ENCODE measurements around the gene CEBPB. TPM values are rescaled to one million over a fixed set of nuclear protein-coding genes. Genes with fewer than 3 reads are reported as not detected.
A peak's percentile ranks its signal among the peaks of the same experiment; 100 is the strongest.
"Not testable (repeated sequence)": the region's sequence is repeated elsewhere in the genome, so short reads cannot be mapped to it uniquely, and the experiment has no call there.

CEBPB gene
- total RNA-seq, 1 donor from 2014 or later: 33.2 TPM

DNA sequence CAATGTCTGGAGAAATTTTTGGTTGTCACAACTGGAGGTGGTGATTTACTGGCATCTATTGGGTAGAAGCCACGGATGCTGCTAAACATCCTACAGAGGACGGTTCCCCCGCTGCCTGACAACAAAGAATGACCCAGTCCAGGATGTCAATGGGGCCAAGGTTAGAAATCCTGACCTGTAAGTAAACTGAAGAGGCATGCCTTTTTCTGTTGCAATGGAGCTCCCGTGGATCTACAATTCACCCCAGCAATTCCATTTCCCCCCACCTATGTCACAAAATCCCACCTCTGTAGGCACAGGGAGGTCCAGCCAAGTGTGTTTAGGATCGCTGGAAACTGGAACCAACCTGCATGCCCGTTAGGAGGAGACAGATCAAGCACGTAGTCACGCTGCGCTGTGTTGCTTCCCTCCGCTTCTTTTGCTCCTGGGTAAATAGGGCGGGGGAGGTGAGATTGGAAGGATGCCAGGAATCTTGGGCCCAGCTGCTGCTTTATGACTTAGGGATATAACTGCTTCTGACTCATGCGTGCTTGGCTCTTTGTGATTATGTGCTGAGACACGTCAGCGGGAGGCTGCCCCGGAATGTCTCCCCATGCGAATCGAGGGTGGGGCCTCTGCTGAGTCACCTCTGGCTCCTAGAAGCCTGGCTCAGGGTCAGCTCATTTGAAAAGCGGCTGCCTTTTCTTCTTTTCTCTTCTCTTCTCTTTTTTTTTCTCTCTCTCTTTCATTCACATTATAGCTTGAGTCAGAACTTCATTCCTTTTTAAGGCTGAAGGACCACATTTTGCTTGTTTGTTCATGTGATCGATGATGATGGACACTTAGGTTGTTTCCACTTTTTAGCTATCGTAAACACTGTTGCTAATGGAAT, 24.7 kb upstream of the CEBPB start:
- intact Hi-C loops (cut with DNase I): no loop called here
- peak; percentile 98 for DNase-seq (ENCODE audit: low spot score)

DNA sequence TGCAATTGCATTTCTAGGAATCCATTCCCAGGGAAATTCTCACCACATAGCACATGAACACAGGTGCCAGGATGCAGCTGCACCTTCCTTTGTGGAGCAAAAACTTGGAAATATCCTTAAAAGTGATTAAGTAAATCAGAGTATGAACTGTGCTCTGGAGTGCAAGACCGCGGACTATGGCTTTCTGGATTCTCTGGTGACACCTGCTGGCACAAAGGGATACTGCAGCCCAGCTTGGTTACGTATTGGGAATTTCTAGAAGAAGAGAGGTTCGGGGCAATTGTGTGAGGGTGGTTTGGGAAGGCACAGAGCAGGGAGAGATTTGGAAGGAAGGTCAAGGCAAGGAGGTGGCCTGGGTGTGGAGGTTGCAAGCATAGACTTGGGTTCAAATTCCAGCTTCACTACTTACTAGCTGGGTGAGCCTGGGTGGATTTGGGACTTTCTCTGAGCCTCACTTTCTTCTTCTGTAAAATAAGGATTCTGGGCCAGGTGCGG, 21.3 kb upstream of the CEBPB start:
- intact Hi-C loops (cut with DNase I): loop anchor here (1.0 kb wide), 1 partner anchor 48 kb away; no protein-coding TSS in a partner anchor
- peak; percentile 88 for DNase-seq (ENCODE audit: low spot score)

DNA sequence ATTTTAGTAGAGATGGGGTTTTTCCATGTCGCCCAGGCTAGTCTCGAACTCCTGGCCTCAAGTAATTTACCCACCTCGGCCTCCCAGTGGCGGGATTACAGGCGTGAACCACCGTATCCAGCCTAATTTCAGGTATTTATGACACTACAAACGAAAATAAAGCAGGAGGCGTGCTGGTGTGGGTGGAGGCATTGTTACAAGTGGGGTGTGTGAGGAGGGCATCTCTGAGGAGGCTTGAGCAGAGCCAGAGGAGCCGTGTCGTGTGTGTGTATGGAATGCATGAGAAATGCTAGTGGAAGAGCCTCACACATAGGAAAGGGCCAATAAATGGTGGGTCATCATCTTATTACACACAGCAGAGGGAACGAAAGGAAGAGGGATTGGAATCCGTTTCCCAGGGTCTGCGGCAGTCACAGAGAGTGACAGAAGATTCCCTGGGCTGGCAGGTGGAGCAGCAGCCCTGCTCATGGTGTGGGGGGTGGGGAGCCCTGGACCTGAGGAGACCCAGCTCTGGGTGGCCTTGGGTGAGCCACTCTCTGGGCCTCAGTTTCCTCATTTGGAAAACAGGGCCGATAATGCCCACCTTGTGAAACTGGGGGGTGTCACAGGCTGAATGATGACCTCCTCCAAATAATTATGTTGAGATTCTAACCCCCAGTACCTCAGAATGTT, 19.9 kb upstream of the CEBPB start:
- intact Hi-C loops (cut with DNase I): loop anchor here (5.0 kb wide), 1 partner anchor 188 kb away; the partner anchor contains the start of gene SNAI1
- DNase-seq (ENCODE audit: low spot score): no peak

DNA sequence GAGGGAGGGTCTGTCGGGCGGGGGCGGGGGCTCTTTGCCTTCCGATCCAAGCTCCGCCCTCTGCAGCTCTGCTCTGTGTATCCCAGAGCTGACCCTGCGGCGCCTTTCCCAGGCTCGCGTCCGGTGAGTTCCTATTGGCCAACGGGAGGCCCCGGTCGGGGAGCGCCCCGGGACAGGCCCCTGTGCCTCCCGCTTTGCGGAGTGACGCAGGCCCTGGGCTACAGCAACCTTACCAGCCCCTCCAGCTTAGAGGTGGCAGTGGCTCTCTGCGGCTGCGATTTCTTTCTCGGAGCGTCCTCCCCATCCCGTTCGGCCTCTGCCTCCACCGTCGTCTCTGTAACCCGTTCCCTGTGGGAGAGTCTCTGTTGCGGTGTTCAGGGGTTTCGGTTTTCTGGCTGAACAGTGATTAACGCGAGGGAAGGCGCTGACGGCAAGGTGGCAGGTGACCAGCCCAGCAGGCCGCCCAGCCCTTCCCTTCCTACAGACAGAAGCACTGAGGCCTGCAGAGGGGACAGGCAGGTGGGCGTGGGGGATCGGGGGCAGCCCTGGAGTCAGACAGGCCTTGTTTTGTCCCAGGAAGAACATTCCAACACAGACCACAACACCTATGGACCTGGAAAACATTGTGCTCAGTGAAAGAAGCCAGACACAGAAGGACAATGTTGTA, 18.1 kb upstream of the CEBPB start:
- peak; percentile 94 for DNase-seq (ENCODE audit: low spot score)
- intact Hi-C loops (cut with DNase I): loop anchor here (2.0 to 5.0 kb wide), 2 partner anchors 20 to 190 kb away; partner anchors contain the start of genes PEDS1 and SNAI1

DNA sequence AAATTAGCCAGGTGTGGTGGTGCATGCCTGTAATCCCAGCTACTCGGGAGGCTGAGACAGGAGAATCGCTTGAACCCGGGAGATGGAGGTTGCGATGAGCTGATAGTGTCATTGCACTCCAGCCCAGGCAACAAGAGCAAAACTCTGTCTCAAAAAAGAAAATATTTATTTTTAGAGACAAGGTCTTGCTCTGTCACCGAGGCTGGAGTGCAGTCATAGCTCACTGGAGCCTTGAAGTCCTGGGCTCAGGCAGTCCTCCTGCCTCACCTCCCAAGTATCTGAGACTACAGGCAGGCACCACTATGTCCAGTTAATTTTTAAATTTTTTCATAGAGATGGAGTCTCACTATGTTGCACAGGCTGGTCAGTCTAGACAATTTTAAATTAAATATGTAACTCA, 16.2 kb upstream of the CEBPB start:
- DNase-seq (ENCODE audit: low spot score): no peak
- intact Hi-C loops (cut with DNase I): loop anchor here (5.0 kb wide), 1 partner anchor 192 kb away; the partner anchor contains the start of gene SNAI1

DNA sequence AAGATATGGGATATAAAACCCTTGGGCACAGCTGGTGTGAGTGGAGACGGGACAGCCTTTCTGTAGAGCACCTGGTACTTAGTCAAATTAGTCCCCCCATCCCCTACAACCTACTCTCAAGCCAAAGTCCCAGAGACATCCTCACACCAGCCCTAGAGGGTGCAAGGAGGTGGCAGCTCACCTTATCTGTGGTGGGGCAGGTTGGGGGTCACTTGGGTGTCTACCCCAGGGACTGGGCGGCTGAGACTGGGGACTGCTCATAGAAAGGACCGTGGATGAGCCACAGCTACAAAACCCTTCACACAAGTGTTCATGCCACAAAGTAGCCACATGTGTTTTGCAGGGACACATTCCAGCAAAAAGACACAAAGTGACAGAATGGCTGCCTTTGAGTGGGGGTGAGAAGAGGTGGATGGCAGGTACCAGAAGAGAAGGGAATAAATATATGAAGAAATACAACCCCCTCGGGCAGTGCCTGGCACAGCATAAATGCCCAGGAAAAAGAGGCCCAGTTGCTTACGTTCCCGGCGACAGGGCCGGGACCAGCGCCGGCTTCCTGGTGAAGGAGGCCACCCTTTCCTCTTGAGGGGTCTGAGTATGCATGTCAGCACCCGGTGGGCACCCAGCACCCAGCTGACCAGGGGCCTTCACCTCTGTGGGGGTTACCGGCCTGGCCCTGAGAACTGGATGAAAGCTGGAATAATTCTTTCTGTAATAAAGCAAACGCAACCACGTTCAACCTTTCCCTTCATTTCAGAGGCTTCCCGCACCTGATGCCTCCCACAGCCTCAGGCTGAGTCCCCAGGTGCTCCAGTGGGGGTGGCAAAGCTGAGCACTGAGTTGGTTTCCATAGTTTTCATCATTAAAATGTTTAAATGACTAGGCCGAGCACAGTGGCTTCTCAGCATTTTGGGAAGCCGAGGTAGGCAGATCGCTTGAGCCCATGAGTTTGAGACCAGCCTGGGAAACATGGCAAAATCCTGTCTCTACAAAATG, 14.4 kb upstream of the CEBPB start:
- intact Hi-C loops (cut with DNase I): no loop called here
- DNase-seq (ENCODE audit: low spot score): no peak

DNA sequence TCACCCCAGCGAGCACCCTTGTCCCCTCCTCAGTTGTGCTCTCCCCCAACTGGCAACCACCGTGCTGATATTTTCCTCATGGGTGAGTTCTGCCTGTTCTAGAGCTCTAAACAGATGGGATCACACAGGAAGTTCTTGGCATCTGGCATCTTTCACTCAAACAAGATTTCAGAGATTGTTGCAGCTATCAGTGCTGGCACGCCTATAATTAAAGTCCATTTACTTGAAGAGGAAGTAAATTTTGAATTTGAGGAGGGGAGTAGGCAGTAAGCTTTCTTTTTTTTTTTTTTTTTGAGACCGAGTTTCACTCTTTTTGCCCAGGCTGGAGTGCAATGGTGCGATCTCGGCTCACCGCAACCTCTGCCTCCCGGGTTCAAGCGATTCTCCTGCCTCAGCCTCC, 12.0 kb upstream of the CEBPB start:
- intact Hi-C loops (cut with DNase I); DNase-seq (ENCODE audit: low spot score): not testable (repeated sequence)

DNA sequence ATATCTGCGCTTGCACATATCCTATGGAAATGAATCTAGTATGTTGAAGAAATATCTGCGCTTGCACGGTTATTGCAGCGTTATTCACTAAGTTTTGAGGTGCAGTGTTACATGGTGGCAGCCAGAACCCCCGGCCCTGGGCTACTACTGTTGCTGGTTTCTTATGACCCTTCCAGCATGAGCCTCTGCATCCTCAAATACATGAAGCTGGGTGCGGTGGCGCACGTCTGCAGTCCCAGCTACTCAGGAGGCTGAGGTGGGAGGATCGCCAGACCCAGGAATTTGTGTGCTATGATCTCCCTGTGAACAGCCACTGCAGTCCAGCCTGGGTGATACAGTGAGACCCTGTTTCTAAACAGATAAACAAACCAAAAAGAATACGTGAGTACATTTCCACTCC, 9.3 kb upstream of the CEBPB start:
- no peak for DNase-seq (ENCODE audit: low spot score)
- intact Hi-C loops (cut with DNase I): no loop called here

DNA sequence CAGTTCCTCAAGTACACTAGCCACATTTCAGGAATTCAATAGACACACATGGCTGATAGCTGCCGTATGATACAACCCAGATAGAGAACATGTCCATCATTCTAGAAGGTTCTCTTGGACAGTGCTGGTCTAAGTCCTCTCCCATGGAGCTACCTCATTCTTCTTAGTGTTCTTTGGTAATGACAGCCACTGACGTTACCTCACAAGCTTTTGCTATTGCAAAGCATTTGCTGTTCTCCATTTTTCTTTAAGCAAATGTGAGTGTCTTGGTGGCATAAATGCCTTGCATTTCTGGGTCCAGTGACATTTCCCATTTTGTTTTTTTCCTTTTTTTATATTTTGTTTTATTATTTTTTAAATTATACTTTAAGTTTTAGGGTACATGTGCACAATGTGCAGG, 8.3 kb upstream of the CEBPB start:
- intact Hi-C loops (cut with DNase I): no loop called here
- DNase-seq (ENCODE audit: low spot score): no peak

DNA sequence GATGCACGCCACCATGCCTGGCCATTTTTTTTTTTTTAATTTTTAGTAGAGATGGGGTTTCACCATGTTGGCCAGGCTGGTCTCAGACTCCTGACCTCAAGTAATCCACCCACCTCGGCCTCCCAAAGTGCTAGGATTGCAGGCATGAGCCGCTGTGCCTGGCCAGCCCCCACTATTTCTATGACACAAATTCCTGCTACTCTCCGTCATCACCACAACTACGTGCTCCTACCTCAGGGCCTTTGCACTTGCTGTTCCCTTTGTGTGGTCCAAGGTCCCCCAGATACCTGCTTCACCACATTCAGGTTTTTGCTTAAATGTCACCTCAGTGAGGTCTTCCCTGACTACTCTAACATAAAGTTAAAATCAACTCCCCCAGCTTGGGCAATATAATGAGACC, 5.2 kb upstream of the CEBPB start:
- intact Hi-C loops (cut with DNase I): no loop called here
- no peak for DNase-seq (ENCODE audit: low spot score)

DNA sequence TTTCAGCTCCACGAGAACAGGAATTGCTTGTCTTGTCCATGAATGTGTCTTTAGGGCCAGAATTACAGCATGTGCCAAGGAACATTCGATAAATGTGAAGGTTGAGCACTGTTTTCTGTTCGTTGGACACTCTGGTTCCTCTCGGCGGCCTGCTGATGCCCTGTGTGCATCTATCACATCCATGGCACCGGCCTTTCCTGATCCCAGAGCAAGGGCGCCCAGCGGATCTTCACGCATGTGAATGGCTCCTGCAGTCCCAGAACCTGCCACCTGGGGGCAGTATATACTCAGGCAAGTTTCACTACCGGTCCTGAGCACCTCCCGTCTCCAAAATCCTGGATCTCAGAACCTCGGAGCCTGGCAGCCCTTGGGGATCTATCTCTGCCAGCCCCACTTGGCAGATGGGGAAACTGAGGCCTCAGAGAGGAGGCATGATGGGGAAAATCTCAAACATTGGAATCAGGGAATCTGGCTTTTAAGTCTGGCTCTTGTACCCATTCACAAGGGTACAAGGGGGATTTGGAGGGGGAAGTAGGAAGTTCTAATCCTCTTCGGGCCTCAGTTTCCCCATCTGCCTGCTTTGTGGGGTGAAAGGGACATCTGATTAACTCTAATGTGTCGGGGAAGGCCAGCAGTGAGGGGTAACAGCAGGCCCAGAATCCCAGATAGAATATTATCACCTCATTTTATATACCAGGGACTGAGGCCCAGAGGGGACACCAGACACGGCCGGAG, 4.3 kb upstream of the CEBPB start:
- intact Hi-C loops (cut with DNase I): no loop called here
- DNase-seq (ENCODE audit: low spot score): peak; percentile 93

DNA sequence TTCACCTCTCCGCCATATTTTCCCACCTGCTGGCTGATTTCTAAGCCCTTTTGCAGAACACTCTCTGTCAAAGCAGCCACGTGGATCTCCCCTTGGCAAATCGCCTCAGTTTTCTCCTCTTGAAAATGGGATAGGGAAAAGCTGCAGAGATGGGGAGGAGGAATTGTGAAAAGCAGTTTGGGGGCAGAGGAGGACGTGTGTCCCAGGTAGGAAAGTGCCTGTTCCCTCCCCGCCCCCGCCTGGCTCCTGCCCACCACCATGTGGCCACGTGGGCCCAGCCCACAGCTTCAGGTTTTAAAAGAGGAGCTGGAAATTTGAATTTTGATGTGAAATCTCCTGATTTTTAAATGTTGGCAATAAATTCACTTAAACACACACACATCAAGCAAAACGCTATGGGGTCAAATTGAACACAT, 3.6 kb upstream of the CEBPB start:
- intact Hi-C loops (cut with DNase I): no loop called here

DNA sequence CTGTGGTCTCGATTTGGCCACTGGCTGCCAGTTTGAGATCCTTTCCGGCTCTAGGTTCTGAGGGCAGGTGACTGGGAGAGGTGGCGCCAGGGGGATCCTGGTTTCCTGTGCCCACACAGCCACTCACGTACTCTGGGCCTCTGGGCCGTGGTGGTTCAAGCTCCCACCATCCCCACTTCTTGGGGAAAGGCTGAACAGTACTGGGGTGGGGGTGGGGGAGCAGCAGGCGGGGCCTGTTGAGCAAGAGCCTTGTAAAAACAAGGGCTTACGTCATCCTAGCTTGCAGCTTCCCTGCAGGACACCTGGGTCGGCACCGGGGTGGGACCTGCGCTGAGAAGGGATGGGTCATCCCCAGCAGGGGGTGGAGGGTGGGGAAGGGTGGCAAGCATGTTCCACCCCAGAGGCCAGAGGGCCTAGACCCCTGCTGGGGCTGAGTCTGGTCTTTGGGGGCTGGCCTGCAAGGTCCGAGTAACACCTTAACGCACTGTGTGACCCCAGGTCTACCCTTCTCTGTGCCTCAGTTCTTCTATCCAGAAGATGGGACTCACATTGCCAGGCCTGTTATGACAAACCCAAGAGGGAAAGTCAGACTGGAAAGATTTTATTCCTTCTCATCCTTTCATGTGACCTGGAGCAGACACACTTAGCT, 3.1 kb upstream of the CEBPB start:
- DNase-seq (ENCODE audit: low spot score): peak; percentile 85
- intact Hi-C loops (cut with DNase I): loop anchor here (1.0 kb wide), 1 partner anchor 277 kb away; no protein-coding TSS in a partner anchor

More for the DNA sequence above, 3.6 kb upstream of the CEBPB start:
- DNase-seq (ENCODE audit: low spot score): no peak

DNA sequence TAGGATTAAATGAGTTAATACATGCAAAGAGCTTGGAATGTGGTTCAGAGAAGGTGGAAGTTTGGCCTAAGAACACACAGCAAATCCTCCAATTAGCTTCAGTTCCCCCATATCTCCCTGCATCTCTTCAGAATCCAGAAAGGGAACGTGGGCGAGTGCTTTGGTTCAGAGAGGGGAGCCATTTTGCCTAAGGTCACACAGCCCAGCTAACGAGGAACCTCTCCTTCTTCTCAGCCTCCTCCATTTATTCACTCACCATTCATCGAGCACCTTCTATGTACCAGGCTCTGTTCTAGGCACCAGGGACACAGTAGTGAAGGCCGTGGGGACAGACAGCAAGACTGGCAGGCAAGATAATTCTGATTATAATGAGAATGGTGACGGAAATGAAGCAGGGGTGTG, 2.3 kb upstream of the CEBPB start:
- intact Hi-C loops (cut with DNase I): loop anchor here (1.0 kb wide), 1 partner anchor 276 kb away; no protein-coding TSS in a partner anchor
- DNase-seq (ENCODE audit: low spot score): no peak

DNA sequence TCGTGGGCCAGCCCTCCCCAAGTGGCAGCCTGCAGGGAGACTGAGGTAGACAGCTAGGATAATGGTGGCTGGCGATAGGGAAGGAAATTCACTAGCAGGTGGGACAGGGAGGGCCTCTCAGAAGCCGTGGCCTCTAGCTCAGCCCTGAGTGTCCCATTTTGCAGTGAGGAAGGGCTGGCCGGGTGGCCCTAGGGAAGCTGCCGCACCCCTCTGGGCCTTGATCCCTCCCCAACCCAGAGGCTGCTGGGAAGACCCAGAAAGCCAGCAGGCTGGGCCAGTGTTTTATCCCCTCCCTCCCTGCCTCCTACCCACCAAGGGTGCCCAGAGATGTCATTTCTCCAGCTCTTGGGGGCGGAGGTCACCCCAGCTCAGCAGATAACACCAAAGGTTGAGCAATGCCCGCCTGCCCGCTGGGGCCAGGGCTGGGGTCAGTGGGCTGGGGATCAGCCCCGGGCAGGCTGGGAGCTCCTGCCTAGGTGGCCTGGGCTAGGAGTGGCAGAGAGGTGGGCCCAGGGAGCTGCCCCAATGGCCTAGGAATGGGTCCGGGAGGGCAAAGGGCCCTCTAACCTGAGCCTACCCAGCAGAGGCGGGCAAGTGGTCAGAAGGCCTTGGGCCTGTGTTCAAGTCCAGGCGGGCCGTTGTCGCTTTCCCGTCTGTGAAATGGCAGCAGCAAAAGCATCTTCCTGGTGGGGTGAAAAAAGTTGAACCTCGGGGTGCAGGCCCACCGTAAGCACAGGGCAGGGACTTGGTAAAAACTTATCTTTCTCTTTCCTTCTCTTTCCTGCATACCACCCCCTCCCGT, 1.6 kb upstream of the CEBPB start:
- intact Hi-C loops (cut with DNase I): loop anchor here (1.0 kb wide), 1 partner anchor 275 kb away; no protein-coding TSS in a partner anchor
- DNase-seq (ENCODE audit: low spot score): no peak

DNA sequence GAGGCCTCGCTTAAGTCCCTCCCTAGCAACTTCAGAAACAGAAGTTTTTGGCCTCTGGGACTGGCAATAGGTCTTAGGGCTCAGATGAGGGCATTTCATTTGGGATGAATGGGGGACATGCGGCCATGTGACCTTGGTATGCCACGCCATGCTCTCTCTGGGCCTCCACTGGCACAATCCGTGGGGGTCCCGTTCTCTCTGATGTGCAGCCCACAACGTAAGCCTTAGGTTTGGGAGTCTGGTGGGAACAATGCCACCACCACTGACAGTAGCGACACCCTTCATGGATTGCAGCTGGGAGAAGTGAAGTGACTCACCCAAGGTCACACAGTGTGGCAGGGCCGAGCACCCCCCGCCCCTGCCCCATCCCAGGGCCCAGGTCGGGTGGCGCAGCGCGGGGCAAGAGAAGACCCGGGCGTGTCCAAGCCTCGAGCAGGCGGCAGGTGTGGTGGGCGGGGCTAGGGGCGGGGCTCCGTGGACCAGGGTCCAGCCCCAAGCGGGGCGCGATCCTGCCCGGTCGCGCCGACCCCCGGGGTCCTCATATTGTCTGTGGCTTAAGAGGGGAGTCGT, 864 bp upstream of the CEBPB start:
- intact Hi-C loops (cut with DNase I): loop anchor here (2.0 to 5.0 kb wide), 5 partner anchors 88 to 387 kb away; no protein-coding TSS in a partner anchor
- DNase-seq (ENCODE audit: low spot score): no peak
